ENCODE measurements around the gene DYNLL2. TPM values are rescaled to one million over a fixed set of nuclear protein-coding genes. Genes with fewer than 3 reads are reported as not detected.
A peak's percentile ranks its signal among the peaks of the same experiment; 100 is the strongest.

Gene DYNLL2
- total RNA-seq, 1 donor from 2014 or later: 29.4 TPM

DNA sequence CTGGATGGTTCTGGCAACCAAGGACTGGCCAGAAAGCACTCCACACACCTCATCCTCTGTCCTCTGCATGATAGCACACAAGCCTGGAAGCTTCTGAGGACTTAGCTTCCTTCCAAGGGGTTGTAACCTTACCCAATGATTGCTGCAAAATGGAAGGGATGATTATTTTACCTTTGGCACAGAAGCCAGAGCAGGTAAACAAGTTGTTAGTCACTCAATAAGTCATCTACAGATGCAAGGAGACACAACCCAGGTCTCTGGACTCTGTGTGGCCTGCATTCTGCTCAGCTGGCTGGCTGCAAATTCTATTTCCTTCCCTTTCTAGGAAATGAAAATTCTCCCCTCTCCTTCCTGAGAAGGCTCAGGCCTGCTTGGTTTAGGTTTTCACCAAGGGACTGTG is 26.7 kb upstream of the DYNLL2 start:
- Mint-ChIP-seq H3K27ac (ENCODE audit: unreplicated experiment) (no peak overlapping the region), H3K27me3 (ENCODE audit: low read depth, unreplicated experiment) (peaks cover 32% of the 10 kb centered on the region), H3K4me3 (ENCODE audit: unreplicated experiment) (no peak overlapping the region), H3K36me3 (ENCODE audit: low read depth, unreplicated experiment) (no peaks in the 10 kb centered on the region), H3K4me1 (ENCODE audit: low read depth, unreplicated experiment) (peaks cover 3% of the 10 kb centered on the region), H3K9me3 (ENCODE audit: unreplicated experiment) (peaks cover 1% of the 10 kb centered on the region)
- peaks cover 11% of the 10 kb centered on the region for H3K27me3 ChIP-seq (ENCODE audit: insufficient read depth, low read length)
- TF ChIP-seq, protein P1, sequence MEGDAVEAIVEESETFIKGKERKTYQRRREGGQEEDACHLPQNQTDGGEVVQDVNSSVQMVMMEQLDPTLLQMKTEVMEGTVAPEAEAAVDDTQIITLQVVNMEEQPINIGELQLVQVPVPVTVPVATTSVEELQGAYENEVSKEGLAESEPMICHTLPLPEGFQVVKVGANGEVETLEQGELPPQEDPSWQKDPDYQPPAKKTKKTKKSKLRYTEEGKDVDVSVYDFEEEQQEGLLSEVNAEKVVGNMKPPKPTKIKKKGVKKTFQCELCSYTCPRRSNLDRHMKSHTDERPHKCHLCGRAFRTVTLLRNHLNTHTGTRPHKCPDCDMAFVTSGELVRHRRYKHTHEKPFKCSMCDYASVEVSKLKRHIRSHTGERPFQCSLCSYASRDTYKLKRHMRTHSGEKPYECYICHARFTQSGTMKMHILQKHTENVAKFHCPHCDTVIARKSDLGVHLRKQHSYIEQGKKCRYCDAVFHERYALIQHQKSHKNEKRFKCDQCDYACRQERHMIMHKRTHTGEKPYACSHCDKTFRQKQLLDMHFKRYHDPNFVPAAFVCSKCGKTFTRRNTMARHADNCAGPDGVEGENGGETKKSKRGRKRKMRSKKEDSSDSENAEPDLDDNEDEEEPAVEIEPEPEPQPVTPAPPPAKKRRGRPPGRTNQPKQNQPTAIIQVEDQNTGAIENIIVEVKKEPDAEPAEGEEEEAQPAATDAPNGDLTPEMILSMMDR (IDR thresholded peaks at IDR 0.05; ENCODE audit: insufficient read depth, low read depth, low read length): no peak
- no peak for TF ChIP-seq EZH2 (IDR thresholded peaks at IDR 0.05; ENCODE audit: insufficient read depth, low read length)
- no peak for DNase-seq (ENCODE audit: low read depth)
- H3K36me3 ChIP-seq (ENCODE audit: insufficient read depth, low read length): no peaks in the 10 kb centered on the region
- no peak overlapping the region for H3K27ac ChIP-seq (ENCODE audit: low read depth, low read length)
- H3K4me2 ChIP-seq (ENCODE audit: low read length): no peak overlapping the region
- no peak overlapping the region for H2AFZ ChIP-seq (ENCODE audit: low read depth, low read length)
- no peak for FAIRE-seq
- no peaks in the 10 kb centered on the region for H4K20me1 ChIP-seq (ENCODE audit: insufficient read depth, low read length)
- no peak overlapping the region for H3K4me3 ChIP-seq (ENCODE audit: insufficient read depth, low read depth, low read length)
- H3K79me2 ChIP-seq (ENCODE audit: insufficient read depth, low read length): no peaks in the 10 kb centered on the region
- no peaks in the 10 kb centered on the region for H3K9me3 ChIP-seq (ENCODE audit: insufficient read depth, low read depth, low read length)
- no peak overlapping the region for H3K9ac ChIP-seq (ENCODE audit: low read length)
- peaks cover 6% of the 10 kb centered on the region for H3K4me1 ChIP-seq (ENCODE audit: insufficient read depth, low read length)

DNA sequence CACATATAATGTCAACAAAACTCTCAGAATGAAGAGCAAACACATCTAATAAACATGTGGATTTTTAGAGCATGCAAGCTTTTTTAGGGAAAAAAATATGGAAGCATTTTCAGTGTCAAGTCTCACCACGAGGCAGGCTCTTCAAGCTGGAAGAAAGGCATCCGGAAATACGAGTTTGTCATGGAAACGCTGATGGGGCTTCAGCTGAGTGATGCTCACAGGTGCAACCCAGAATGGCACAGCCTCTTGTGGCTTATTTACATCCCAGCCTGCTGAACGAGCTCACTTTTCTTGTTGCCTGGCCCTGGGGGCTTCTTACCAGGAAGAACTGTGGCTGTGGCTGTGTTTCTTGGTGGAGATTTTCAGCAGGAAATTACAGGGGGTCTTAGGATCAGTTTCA is 24.1 kb upstream of the DYNLL2 start:
- Histone ChIP-seq H3K4me1 (ENCODE audit: insufficient read depth, low read length) (peaks cover 6% of the 10 kb centered on the region), H3K27me3 (ENCODE audit: insufficient read depth, low read length) (peaks cover 8% of the 10 kb centered on the region), H3K4me2 (ENCODE audit: low read length) (no peak overlapping the region), H3K36me3 (ENCODE audit: insufficient read depth, low read length) (no peaks in the 10 kb centered on the region), H3K79me2 (ENCODE audit: insufficient read depth, low read length) (no peaks in the 10 kb centered on the region), H3K9ac (ENCODE audit: low read length) (no peak overlapping the region), H3K27ac (ENCODE audit: low read depth, low read length) (no peak overlapping the region), H3K9me3 (ENCODE audit: insufficient read depth, low read depth, low read length) (no peaks in the 10 kb centered on the region), H3K4me3 (ENCODE audit: insufficient read depth, low read depth, low read length) (no peak overlapping the region), H2AFZ (ENCODE audit: low read depth, low read length) (no peak overlapping the region), H4K20me1 (ENCODE audit: insufficient read depth, low read length) (no peaks in the 10 kb centered on the region)
- no peaks in the 10 kb centered on the region for H3K36me3 Mint-ChIP-seq (ENCODE audit: low read depth, unreplicated experiment)
- peaks cover 32% of the 10 kb centered on the region for H3K27me3 Mint-ChIP-seq (ENCODE audit: low read depth, unreplicated experiment)
- FAIRE-seq (no peak), DNase-seq (ENCODE audit: low read depth) (no peak)
- TF ChIP-seq EZH2 (IDR thresholded peaks at IDR 0.05; ENCODE audit: insufficient read depth, low read length): no peak
- TF ChIP-seq, protein P1 (IDR thresholded peaks at IDR 0.05; ENCODE audit: insufficient read depth, low read depth, low read length): no peak
- no peak overlapping the region for H3K27ac Mint-ChIP-seq (ENCODE audit: unreplicated experiment)
- H3K4me1 Mint-ChIP-seq (ENCODE audit: low read depth, unreplicated experiment): no peaks in the 10 kb centered on the region
- H3K9me3 Mint-ChIP-seq (ENCODE audit: unreplicated experiment): peaks cover 1% of the 10 kb centered on the region
- no peak overlapping the region for H3K4me3 Mint-ChIP-seq (ENCODE audit: unreplicated experiment)

GRCh38 chr17:58060596-58061191 is 22.5 kb upstream of the DYNLL2 start:
- Histone ChIP-seq H3K9ac (ENCODE audit: low read length) (no peak overlapping the region), H2AFZ (ENCODE audit: low read depth, low read length) (peak overlapping the region; percentile 50), H3K79me2 (ENCODE audit: insufficient read depth, low read length) (no peaks in the 10 kb centered on the region), H3K4me1 (ENCODE audit: insufficient read depth, low read length) (peaks cover 6% of the 10 kb centered on the region), H3K27me3 (ENCODE audit: insufficient read depth, low read length) (peaks cover 4% of the 10 kb centered on the region), H3K4me3 (ENCODE audit: insufficient read depth, low read depth, low read length) (no peak overlapping the region), H4K20me1 (ENCODE audit: insufficient read depth, low read length) (no peaks in the 10 kb centered on the region), H3K4me2 (ENCODE audit: low read length) (peak overlapping the region; percentile 43), H3K36me3 (ENCODE audit: insufficient read depth, low read length) (no peaks in the 10 kb centered on the region), H3K27ac (ENCODE audit: low read depth, low read length) (no peak overlapping the region), H3K9me3 (ENCODE audit: insufficient read depth, low read depth, low read length) (no peaks in the 10 kb centered on the region)
- Mint-ChIP-seq H3K27me3 (ENCODE audit: low read depth, unreplicated experiment) (peaks cover 36% of the 10 kb centered on the region), H3K9me3 (ENCODE audit: unreplicated experiment) (no peaks in the 10 kb centered on the region), H3K27ac (ENCODE audit: unreplicated experiment) (no peak overlapping the region), H3K4me3 (ENCODE audit: unreplicated experiment) (no peak overlapping the region), H3K36me3 (ENCODE audit: low read depth, unreplicated experiment) (no peaks in the 10 kb centered on the region), H3K4me1 (ENCODE audit: low read depth, unreplicated experiment) (no peaks in the 10 kb centered on the region)
- DNase-seq (ENCODE audit: low read depth): peak; percentile 29
- FAIRE-seq: no peak
- TF ChIP-seq, protein P1 (IDR thresholded peaks at IDR 0.05; ENCODE audit: insufficient read depth, low read depth, low read length): no peak
- TF ChIP-seq EZH2 (IDR thresholded peaks at IDR 0.05; ENCODE audit: insufficient read depth, low read length): no peak

Measured in astrocyte (in vitro differentiated cells and primary cell).